NT2/D1 (cell line): ENCODE measurements around the gene DAD1.

Source experiments
- YY1 ChIP-seq: IDR thresholded peaks from 2 replicates; pipeline ENCODE4 v1.6.1; 2011; ENCODE audit not compliant: insufficient read length, insufficient read depth
- ZNF274 ChIP-seq: IDR thresholded peaks from 2 replicates; pipeline ENCODE4 v1.6.1; 2011; ENCODE audit warnings: mild to moderate bottlenecking, low read depth, low read length

DNA sequence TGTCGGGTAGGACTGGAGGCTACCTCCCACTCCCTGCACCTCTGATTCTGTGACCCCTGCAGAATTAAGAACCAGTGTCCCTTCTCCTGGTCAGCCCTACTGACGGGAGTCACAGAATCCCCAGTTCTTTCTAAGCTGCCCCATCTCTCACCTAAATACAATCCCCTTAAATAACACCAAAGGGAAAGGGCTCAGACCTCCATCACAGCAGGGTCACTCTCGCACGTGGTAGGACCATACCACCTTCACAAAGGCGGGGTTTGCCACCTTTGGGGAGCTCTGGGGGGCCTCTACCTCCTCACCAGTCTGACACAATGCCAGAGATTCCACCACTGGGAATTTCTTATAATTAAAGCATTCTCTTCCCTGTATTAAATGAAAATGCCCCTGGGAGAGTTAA is 35.6 kb downstream of the DAD1 start:
- no peak for TF ChIP-seq ZNF274
- no peak for TF ChIP-seq YY1
